AG09319 (cell line): ENCODE data around the gene OR10J4.
"Not testable (repeated sequence)": the region's sequence is repeated elsewhere in the genome, so short reads cannot be mapped to it uniquely, and the experiment has no call there.

ENCODE experiments used
- DNase-seq: peaks from one replicate; pipeline ENCODE4 v3.0.0-alpha.2; 2010; ENCODE audit warnings: low read depth; ENCODE audit errors: extremely low read depth
- CTCF ChIP-seq: IDR thresholded peaks from 2 replicates; pipeline ENCODE4 v1.5.1; 2011; ENCODE audit warnings: low read depth, mild to moderate bottlenecking, inconsistent platforms, low read length, moderate library complexity

The OR10J4 gene

GRCh38 chr1:159448181-159448580 is 16.2 kb downstream of the OR10J4 start:
- no peak for DNase-seq
- no peak for TF ChIP-seq CTCF

DNA sequence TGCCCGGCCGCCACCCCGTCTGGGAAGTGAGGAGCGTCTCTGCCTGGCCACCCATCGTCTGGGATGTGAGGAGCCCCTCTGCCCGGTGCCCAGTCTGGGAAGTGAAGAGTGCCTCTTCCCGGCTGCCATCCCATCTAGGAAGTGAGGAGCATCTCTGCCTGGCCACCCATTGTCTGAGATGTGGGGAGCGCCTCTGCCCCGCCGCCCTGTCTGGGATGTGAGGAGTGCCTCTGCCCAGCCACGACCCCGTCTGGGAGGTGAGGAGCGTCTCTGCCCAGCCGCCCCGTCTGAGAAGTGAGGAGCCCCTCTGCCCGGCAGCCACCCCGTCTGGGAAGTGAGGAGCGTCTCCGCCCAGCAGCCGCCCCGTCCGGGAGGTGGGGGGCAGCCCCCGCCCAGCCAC is 17.6 kb downstream of the OR10J4 start:
- not testable (repeated sequence) for DNase-seq

DNA sequence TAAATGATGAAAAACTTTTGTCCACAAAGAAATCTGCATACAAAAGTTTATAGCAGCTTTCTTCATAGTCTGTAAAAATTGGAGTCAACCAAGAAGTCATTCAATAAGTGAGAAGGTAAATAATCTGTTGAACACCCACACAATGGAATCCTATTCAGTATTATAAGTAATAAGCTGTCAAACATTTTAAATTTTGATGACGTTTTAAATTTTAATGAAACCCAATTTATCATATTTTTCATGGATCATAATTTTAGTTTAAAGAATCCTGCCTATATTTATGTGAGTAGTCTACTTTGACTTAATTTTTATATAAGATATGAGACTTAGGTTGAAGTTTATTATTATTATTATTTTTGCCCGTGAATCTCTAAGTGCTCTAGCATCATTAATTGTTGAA is 27.5 kb downstream of the OR10J4 start:
- DNase-seq = no peak
- no peak for TF ChIP-seq CTCF

GRCh38 chr1:159465191-159465603 is 33.2 kb downstream of the OR10J4 start:
- no peak for DNase-seq
- no peak for TF ChIP-seq CTCF

DNA sequence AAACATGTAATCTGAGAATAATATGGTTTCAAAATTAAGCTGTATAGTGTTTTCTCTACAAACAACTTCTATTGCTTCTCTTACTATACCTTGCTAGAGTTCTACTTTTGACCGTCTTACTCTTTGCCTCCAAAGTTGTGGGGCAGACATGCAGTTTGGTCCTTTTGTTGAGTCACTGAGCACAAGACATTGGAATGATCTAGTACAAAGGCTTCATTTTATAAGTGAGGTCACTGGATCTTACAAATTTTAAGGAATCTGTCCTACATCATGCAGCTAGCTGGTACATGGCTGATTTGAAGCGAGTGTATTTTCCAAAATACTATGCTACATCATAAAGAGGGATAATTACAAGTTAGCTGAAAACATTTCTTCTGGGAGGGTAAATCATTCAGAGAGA is 36.3 kb downstream of the OR10J4 start:
- no peak for DNase-seq

DNA sequence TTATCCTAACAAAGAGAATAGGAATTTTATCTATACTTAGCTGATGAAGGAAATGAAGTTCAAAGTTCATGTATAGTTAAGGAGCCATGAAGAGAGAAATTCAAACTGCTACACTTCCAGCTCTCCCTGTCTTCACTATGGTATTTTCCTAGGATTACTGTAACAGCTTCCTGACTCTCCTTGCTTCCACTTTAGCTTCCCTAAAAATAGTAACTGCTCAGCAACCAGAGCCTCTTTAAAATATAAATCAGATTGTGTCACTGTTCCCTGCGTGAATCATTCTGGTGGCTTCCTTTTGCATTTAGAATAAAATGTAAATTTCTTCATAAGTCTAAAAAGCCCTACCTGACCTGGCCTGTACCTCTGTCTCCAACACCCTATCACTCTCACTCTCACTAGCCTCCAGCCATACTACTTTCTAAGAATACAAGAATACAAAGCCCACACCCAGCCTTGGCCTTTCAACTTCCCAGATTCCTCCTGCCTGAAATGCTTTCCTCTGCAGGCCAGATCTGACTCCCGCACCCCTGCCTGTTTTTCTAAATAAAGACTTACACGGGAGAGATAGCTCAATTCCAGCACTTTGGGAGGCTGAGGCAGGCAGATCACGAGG is 38.0 kb downstream of the OR10J4 start:
- no peak for TF ChIP-seq CTCF
- no peak for DNase-seq

More for the DNA sequence above, 36.3 kb downstream of the OR10J4 start:
- TF ChIP-seq CTCF = no peak

- TF ChIP-seq CTCF = no peak
- DNase-seq = no peak
Observed at GRCh38 chr1:159473335-159473734, 41.3 kb downstream of the OR10J4 start.

- no peak for DNase-seq
- no peak for TF ChIP-seq CTCF
Observed at GRCh38 chr1:159474926-159475325, 42.9 kb downstream of the OR10J4 start.
